ENCODE data around the gene COL18A1.

COL18A1 gene

DNA sequence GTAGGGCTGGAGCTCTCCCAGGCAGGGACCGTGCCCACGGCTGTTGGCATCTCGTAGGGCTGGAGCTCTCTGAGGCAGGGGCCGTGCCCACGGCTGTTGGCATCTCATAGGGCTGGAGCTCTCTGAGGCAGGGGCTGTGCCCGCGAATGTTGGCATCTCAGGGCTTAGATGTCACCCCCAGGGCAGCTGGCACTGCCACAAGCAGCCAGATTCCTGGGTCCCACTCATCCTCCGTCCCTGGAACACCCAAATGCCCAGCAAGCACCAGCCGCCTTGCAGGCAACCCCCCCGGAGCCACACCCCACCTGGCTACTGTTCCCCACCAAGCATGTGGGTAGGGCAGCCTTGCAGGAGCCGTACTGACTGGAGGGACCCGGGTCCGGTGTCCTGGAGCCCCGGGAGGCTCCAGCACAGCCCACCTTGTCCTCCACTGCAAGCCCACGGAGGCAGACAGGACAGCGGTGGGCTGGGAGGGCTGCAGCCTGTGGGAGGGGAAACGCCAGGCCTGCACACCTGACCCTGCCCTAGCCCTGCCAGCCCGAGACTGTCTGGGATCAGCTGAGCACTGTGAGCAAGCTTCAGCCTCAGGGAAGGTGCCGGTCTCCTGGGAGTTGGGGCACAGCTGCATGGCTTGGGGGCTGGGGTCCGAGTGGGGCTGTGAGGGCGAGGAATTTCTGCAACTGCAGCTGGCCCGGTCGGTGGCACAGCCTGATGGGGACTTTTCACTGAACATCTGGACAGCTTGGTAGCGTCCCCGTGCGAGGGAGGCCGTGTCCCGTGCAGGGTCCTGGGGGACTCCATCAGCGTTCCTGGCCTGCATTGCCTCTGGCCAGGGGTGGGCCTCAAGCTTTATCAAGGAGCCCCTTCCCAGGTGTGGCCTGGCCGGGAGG lies 53.6 kb downstream of the COL18A1 start:
- H3K4me3 ChIP-seq (ENCODE audit: low read length, poor library complexity, severe bottlenecking): no peak overlapping the region
- H3K36me3 ChIP-seq (ENCODE audit: insufficient read depth, low read length): no peaks in the 10 kb centered on the region
- H2AFZ ChIP-seq (ENCODE audit: low read length): no peak overlapping the region
- no peak overlapping the region for H3K9ac ChIP-seq (ENCODE audit: low read depth, low read length, poor library complexity, severe bottlenecking)
- H3K27me3 ChIP-seq (ENCODE audit: insufficient read depth, low read length, poor library complexity, severe bottlenecking): no peaks in the 10 kb centered on the region
- no peaks in the 10 kb centered on the region for H3K9me2 ChIP-seq (replicated peaks; ENCODE audit: low read depth, low read length)
- H3K9me3 ChIP-seq (ENCODE audit: insufficient read depth, low read depth, low read length): no peaks in the 10 kb centered on the region
- H4K20me1 ChIP-seq (ENCODE audit: insufficient read depth, low read length, poor library complexity, severe bottlenecking): no peaks in the 10 kb centered on the region
- H3K4me1 ChIP-seq (ENCODE audit: insufficient read depth, low read length, poor library complexity, severe bottlenecking): peaks cover 10% of the 10 kb centered on the region
- H3K79me2 ChIP-seq (ENCODE audit: insufficient read depth, low read length): no peaks in the 10 kb centered on the region
- no peak overlapping the region for H3K4me2 ChIP-seq (ENCODE audit: low read depth, low read length, poor library complexity, severe bottlenecking)
- TF ChIP-seq EZH2phosphoT487 (IDR thresholded peaks at IDR 0.05; ENCODE audit: borderline replicate concordance): no peak
- TF ChIP-seq, protein P1, sequence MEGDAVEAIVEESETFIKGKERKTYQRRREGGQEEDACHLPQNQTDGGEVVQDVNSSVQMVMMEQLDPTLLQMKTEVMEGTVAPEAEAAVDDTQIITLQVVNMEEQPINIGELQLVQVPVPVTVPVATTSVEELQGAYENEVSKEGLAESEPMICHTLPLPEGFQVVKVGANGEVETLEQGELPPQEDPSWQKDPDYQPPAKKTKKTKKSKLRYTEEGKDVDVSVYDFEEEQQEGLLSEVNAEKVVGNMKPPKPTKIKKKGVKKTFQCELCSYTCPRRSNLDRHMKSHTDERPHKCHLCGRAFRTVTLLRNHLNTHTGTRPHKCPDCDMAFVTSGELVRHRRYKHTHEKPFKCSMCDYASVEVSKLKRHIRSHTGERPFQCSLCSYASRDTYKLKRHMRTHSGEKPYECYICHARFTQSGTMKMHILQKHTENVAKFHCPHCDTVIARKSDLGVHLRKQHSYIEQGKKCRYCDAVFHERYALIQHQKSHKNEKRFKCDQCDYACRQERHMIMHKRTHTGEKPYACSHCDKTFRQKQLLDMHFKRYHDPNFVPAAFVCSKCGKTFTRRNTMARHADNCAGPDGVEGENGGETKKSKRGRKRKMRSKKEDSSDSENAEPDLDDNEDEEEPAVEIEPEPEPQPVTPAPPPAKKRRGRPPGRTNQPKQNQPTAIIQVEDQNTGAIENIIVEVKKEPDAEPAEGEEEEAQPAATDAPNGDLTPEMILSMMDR (conservative IDR thresholded peaks at IDR 0.05; ENCODE audit: low read length): no peak
- H3F3A ChIP-seq (ENCODE audit: low read depth): no peaks in the 10 kb centered on the region

DNA sequence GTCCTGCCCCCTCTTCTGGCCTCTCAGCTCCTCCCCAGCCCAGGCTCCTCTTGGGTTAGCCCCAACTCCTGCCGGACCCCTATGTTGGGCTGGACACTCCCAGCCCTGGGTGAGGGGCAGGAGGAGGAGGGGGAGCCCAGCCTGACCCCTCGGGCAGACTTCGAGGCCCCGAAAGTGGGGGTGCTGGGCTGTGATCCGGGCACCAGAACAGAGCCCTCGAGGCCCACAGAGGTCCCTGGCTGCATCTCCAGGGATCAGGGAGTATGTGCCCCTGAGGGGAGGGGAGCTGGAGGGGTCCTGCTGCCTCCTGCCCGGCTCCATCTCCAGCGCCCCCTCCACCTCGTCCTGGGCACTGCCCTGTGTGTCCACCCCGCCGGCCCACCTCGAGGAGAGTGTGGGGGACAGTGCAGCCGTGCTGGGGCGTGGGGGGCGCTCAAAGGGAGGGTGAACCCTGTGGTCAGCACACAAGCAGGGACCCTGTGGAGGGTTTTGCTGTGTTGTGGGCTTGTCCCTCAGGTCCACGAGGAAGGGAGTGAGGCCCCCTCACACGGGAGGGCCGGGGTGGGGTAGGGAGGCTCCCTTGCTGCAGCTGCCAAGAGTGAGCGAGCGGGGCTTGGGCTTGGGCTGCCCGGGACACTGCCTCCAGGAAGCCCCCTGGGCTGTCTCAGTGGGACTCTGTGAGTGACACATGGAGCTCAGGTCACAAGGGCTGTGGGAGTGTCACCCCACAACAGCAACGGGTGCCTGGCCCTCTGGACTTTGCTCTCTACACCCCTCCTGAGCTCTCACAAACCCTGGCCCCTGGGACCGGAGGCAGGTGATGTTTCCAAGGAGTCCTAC lies 54.4 kb downstream of the COL18A1 start:
- Histone ChIP-seq H3K9ac (ENCODE audit: low read depth, low read length, poor library complexity, severe bottlenecking) (no peak overlapping the region), H3K4me2 (ENCODE audit: low read depth, low read length, poor library complexity, severe bottlenecking) (no peak overlapping the region), H3F3A (ENCODE audit: low read depth) (no peaks in the 10 kb centered on the region), H3K79me2 (ENCODE audit: insufficient read depth, low read length) (no peaks in the 10 kb centered on the region), H4K20me1 (ENCODE audit: insufficient read depth, low read length, poor library complexity, severe bottlenecking) (no peaks in the 10 kb centered on the region), H3K36me3 (ENCODE audit: insufficient read depth, low read length) (no peaks in the 10 kb centered on the region), H2AFZ (ENCODE audit: low read length) (no peak overlapping the region), H3K4me1 (ENCODE audit: insufficient read depth, low read length, poor library complexity, severe bottlenecking) (peaks cover 10% of the 10 kb centered on the region), H3K27me3 (ENCODE audit: insufficient read depth, low read length, poor library complexity, severe bottlenecking) (no peaks in the 10 kb centered on the region), H3K4me3 (ENCODE audit: low read length, poor library complexity, severe bottlenecking) (no peak overlapping the region), H3K9me3 (ENCODE audit: insufficient read depth, low read depth, low read length) (no peaks in the 10 kb centered on the region), H3K9me2 (replicated peaks; ENCODE audit: low read depth, low read length) (no peaks in the 10 kb centered on the region)
- TF ChIP-seq, protein P1 (conservative IDR thresholded peaks at IDR 0.05; ENCODE audit: low read length): no peak
- no peak for TF ChIP-seq EZH2phosphoT487 (IDR thresholded peaks at IDR 0.05; ENCODE audit: borderline replicate concordance)

DNA sequence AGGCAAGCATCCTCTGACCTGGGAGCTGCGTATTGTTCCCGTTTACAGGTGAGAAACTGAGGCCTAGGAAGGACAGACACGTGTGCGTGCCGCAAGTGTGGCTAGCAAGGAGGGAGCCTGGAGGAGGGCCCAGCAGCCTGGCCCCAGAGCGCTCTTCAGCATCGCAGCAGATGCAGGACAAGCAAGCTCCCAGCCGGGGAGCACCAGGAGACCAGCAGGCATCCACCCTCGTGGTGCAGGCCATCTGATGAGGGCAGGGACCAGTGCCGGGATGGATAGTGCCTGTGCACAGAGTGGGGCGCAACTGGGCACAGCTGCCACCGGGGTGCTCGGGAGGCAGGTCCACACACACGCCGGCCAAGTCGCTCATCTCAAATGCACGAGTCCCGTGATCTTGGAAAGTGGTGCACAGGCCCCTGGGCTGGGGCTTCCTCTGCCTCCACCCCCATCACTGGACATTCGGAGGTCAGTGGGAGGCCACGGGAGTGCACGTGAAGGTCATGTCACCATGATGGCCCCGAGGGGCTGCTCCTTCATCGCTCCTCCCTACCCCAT lies 55.1 kb downstream of the COL18A1 start:
- Histone ChIP-seq H3K4me3 (ENCODE audit: low read length, poor library complexity, severe bottlenecking) (no peak overlapping the region), H3K9me3 (ENCODE audit: insufficient read depth, low read depth, low read length) (no peaks in the 10 kb centered on the region), H3F3A (ENCODE audit: low read depth) (no peaks in the 10 kb centered on the region), H2AFZ (ENCODE audit: low read length) (no peak overlapping the region), H3K9ac (ENCODE audit: low read depth, low read length, poor library complexity, severe bottlenecking) (no peak overlapping the region), H3K4me2 (ENCODE audit: low read depth, low read length, poor library complexity, severe bottlenecking) (no peak overlapping the region), H3K79me2 (ENCODE audit: insufficient read depth, low read length) (no peaks in the 10 kb centered on the region), H4K20me1 (ENCODE audit: insufficient read depth, low read length, poor library complexity, severe bottlenecking) (no peaks in the 10 kb centered on the region), H3K27me3 (ENCODE audit: insufficient read depth, low read length, poor library complexity, severe bottlenecking) (no peaks in the 10 kb centered on the region), H3K36me3 (ENCODE audit: insufficient read depth, low read length) (no peaks in the 10 kb centered on the region), H3K9me2 (replicated peaks; ENCODE audit: low read depth, low read length) (no peaks in the 10 kb centered on the region), H3K4me1 (ENCODE audit: insufficient read depth, low read length, poor library complexity, severe bottlenecking) (peaks cover 10% of the 10 kb centered on the region)
- TF ChIP-seq, protein P1 (conservative IDR thresholded peaks at IDR 0.05; ENCODE audit: low read length): no peak
- no peak for TF ChIP-seq EZH2phosphoT487 (IDR thresholded peaks at IDR 0.05; ENCODE audit: borderline replicate concordance)

Data from Loucy (cell line).